HCT116 (cell line): ENCODE data around the gene MAP4. TPM values are rescaled to one million over a fixed set of nuclear protein-coding genes. Genes with fewer than 3 reads are reported as not detected.

ENCODE experiments used
- ATAC-seq: fragments of 200-7000 bp; cut with Tn5 transposase; 2 replicates; pipeline ENCODE4 v1.9.1; 2020; ENCODE audit warnings: mild to moderate bottlenecking, moderate library complexity
- BruUV-seq: library from RNA; stranded (reverse); fragments of 400-500 nt; replicated peaks from 2 replicates; lab custom pipeline; 2021; lab: Mats Ljungman, UMichigan
- CTCF ChIA-PET: fragments of 300-600 bp; sonication (Branson Sonifier 250); formaldehyde crosslinking; loops from one replicate; lab custom pipeline; 2021; ENCODE audit warnings: antibody characterized with exemption; lab: Charles Lee
- POLR2A ChIA-PET: fragments of 300-600, 350-600 bp; sonication (Branson Sonifier 250); formaldehyde crosslinking; loops from one replicate; lab custom pipeline; 2021; ENCODE audit warnings: antibody characterized with exemption; lab: Charles Lee
- RAD21 ChIA-PET, 2 experiments: fragments of 300-600 bp; sonication (Branson Sonifier 250); formaldehyde crosslinking; loops; one replicate each; lab custom pipeline; 2023; ENCODE audit warnings: low total read pairs in 2 of 2; ENCODE audit not compliant: uncharacterized antibody in 2 of 2, unreplicated experiment in 2 of 2, low non-redundant PET in 1 of 2; lab: Charles Lee
- DNase-seq: peaks from one replicate; pipeline ENCODE4 v3.0.0-alpha.2; 2010; ENCODE audit warnings: low read depth, low spot score
- H2AFZ ChIP-seq: fragments of 200-600 bp; shearing (Covaris generic), sonication (generic); 2 replicates; pipeline ENCODE4 v1.6.1; 2017; ENCODE audit warnings: low read depth, mixed run types, mixed read lengths, antibody characterized with exemption, low read length; ENCODE audit not compliant: poor library complexity, severe bottlenecking
- H3K27ac ChIP-seq: 2 replicates; pipeline ENCODE4 v1.5.1; 2012; ENCODE audit warnings: low read depth, low read length
- H3K27me3 ChIP-seq: fragments of 200-600 bp; sonication (generic); 2 replicates; pipeline ENCODE4 v1.6.1; 2016; ENCODE audit warnings: mixed run types, low read length, mixed read lengths; ENCODE audit not compliant: insufficient read depth
- H3K36me3 ChIP-seq, 2 experiments: fragments of 200-500 bp in 1 of 2; fragments of 200-600 bp in 1 of 2; sonication (Bioruptor generic) in 1 of 2; sonication (generic) in 1 of 2; 2 replicates each; pipeline versions ENCODE4 v1.5.1 to v1.6.1; 2014 to 2016; ENCODE audit warnings: low read length in 2 of 2, inconsistent platforms in 1 of 2, mixed read lengths in 1 of 2, mixed run types in 1 of 2; ENCODE audit not compliant: insufficient read depth in 2 of 2, control insufficient read depth in 1 of 2
- H3K4me1 ChIP-seq, 2 experiments: fragments of 200-600 bp in 1 of 2; sonication (generic) in 1 of 2; 2 replicates each; pipeline versions ENCODE4 v1.5.1 to v1.6.1; 2012 to 2017; ENCODE audit warnings: low read length in 2 of 2, inconsistent platforms in 1 of 2, mild to moderate bottlenecking in 1 of 2, mixed read lengths in 1 of 2, mixed run types in 1 of 2, moderate library complexity in 1 of 2; ENCODE audit not compliant: insufficient read depth in 2 of 2, control insufficient read depth in 1 of 2
- H3K4me2 ChIP-seq: fragments of 200-600 bp; sonication (generic); 2 replicates; pipeline ENCODE4 v1.6.1; 2017; ENCODE audit warnings: mixed run types, low read length, mixed read lengths
- H3K4me3 ChIP-seq, 2 experiments: fragments of 200-600 bp in 1 of 2; sonication (generic) in 1 of 2; replicated peaks in 1 of 2; 2 replicates each; pipeline ENCODE4 v1.5.1; 2011 to 2016; ENCODE audit warnings: low read length in 2 of 2, control low read depth in 1 of 2, low read depth in 1 of 2, mild to moderate bottlenecking in 1 of 2, mixed read lengths in 1 of 2, mixed run types in 1 of 2
- H3K79me2 ChIP-seq: fragments of 200-600 bp; sonication (generic); 2 replicates; pipeline ENCODE4 v1.6.1; 2017; ENCODE audit warnings: mild to moderate bottlenecking, mixed run types, low read length, moderate library complexity, mixed read lengths; ENCODE audit not compliant: insufficient read depth
- H3K9ac ChIP-seq: fragments of 200-600 bp; sonication (generic); 2 replicates; pipeline ENCODE4 v1.6.1; 2016; ENCODE audit warnings: low read length, mixed read lengths
- H3K9me2 ChIP-seq: fragments of 200-600 bp; sonication (generic), shearing (Covaris generic); 2 replicates; pipeline ENCODE4 v1.6.1; 2017; ENCODE audit warnings: mixed run types, mild to moderate bottlenecking, moderate library complexity; ENCODE audit not compliant: insufficient read depth
- H3K9me3 ChIP-seq, 2 experiments: fragments of 200-500 bp in 1 of 2; fragments of 200-600 bp in 1 of 2; sonication (Bioruptor generic) in 1 of 2; sonication (generic) in 1 of 2; 2 replicates each; pipeline ENCODE4 v1.6.1; 2014 to 2017; ENCODE audit warnings: low read length in 2 of 2, mixed read lengths in 2 of 2, inconsistent platforms in 1 of 2, low read depth in 1 of 2, mild to moderate bottlenecking in 1 of 2, mixed run types in 1 of 2, moderate library complexity in 1 of 2; ENCODE audit not compliant: control insufficient read depth in 1 of 2, insufficient read depth in 1 of 2
- H4K20me1 ChIP-seq: fragments of 200-600 bp; sonication (generic), shearing (Covaris generic); 2 replicates; pipeline ENCODE4 v1.6.1; 2017; ENCODE audit warnings: mixed run types, mild to moderate bottlenecking, moderate library complexity; ENCODE audit not compliant: insufficient read depth
- CBX3 ChIP-seq: IDR thresholded peaks from 2 replicates; pipeline ENCODE4 v1.6.1; 2012; ENCODE audit warnings: low read depth
- CEBPB ChIP-seq: IDR thresholded peaks from 2 replicates; pipeline ENCODE4 v1.6.1; 2012; ENCODE audit warnings: low read depth
- EGR1 ChIP-seq: IDR thresholded peaks from 2 replicates; pipeline ENCODE4 v1.6.1; 2012; ENCODE audit warnings: low read depth
- ELF1 ChIP-seq: IDR thresholded peaks from 2 replicates; pipeline ENCODE4 v1.6.1; 2012; ENCODE audit warnings: low read depth, borderline replicate concordance
- EZH2phosphoT487 ChIP-seq: fragments of 200-600 bp; IDR thresholded peaks from 2 replicates; pipeline ENCODE4 v1.6.1; 2018; ENCODE audit warnings: antibody characterized with exemption, borderline replicate concordance
- JUND ChIP-seq: IDR thresholded peaks from 2 replicates; pipeline ENCODE4 v1.6.1; 2012
- POLR2A ChIP-seq: IDR thresholded peaks from 2 replicates; pipeline ENCODE4 v1.7.0; 2011; ENCODE audit warnings: borderline replicate concordance; ENCODE audit not compliant: insufficient read depth, insufficient read length; ENCODE audit errors: extremely low read depth
- POLR2AphosphoS5 ChIP-seq: IDR thresholded peaks from 2 replicates; pipeline ENCODE4 v1.6.1; 2011; ENCODE audit warnings: mild to moderate bottlenecking, low read depth, low read length, moderate library complexity
- RAD21 ChIP-seq: IDR thresholded peaks from 2 replicates; pipeline ENCODE4 v1.6.1; 2012; ENCODE audit warnings: low read depth, mild to moderate bottlenecking
- SIN3A ChIP-seq: IDR thresholded peaks from 2 replicates; pipeline ENCODE4 v1.6.1; 2012; ENCODE audit warnings: low read depth
- SP1 ChIP-seq: IDR thresholded peaks from 2 replicates; pipeline ENCODE4 v1.6.1; 2012; ENCODE audit warnings: low read depth
- SRF ChIP-seq: IDR thresholded peaks from 2 replicates; pipeline ENCODE4 v1.6.1; 2012; ENCODE audit warnings: low read depth
- TCF7L2 ChIP-seq: IDR thresholded peaks from 2 replicates; pipeline ENCODE4 v1.7.0; 2011; ENCODE audit warnings: borderline replicate concordance, inconsistent platforms; ENCODE audit not compliant: insufficient read depth, insufficient read length; ENCODE audit errors: extremely low read depth
- YY1 ChIP-seq: IDR thresholded peaks from 2 replicates; pipeline ENCODE4 v1.6.1; 2011; ENCODE audit warnings: low read length, low read depth, moderate library complexity, mild to moderate bottlenecking; ENCODE audit not compliant: insufficient replicate concordance; ENCODE audit errors: extremely low read depth
- ZFX ChIP-seq: fragments of 450-650 bp; IDR thresholded peaks from 2 replicates; pipeline ENCODE4 v1.6.1; 2017
- ZNF274 ChIP-seq: fragments of 200-500 bp; sonication (Bioruptor generic); IDR thresholded peaks from 2 replicates; pipeline ENCODE4 v1.6.1; 2014; ENCODE audit warnings: mild to moderate bottlenecking, low read depth, low read length, inconsistent platforms
- intact Hi-C: fragments of 100-400 bp; cut with micrococcal nuclease; formaldehyde crosslinking; loops from 2 replicates; pipeline ENCODE4 v1.10.0; 2022
- total RNA-seq: library from RNA; stranded (reverse); gene quantifications from one replicate; pipeline ENCODE4 v1.2.1, GENCODE V29; 2021; ENCODE audit not compliant: unreplicated experiment
- TF ChIP-seq, protein P1 (sequence below): IDR thresholded peaks from 2 replicates; pipeline ENCODE4 v1.6.1; 2012
- TF ChIP-seq, protein P2 (sequence below), 3 experiments: fragments of 200-600 bp in 1 of 3; sonication (generic) in 1 of 3; IDR thresholded peaks in 2 of 3; conservative IDR thresholded peaks in 1 of 3; 2 replicates each; pipeline ENCODE4 v1.5.1; 2012 to 2017; ENCODE audit warnings: low read depth in 2 of 3, low read length in 2 of 3, antibody characterized with exemption in 1 of 3, borderline replicate concordance in 1 of 3, control low read depth in 1 of 3, mild to moderate bottlenecking in 1 of 3, mixed read lengths in 1 of 3, mixed run types in 1 of 3, moderate library complexity in 1 of 3; ENCODE audit not compliant: insufficient read depth in 1 of 3
- TF ChIP-seq, protein P3 (sequence below): IDR thresholded peaks from 2 replicates; pipeline ENCODE4 v1.6.1; 2012

The MAP4 gene
- total RNA-seq, 1 experiment from 2014 or later = 200 TPM

- Histone ChIP-seq H3K9me3 (no peaks in the 10 kb centered on the region), H3K79me2 (0 out of 2 replicates have a peak, but pooled peaks cover 6% of the 10 kb centered on the region), H3K36me3 (no peaks in the 10 kb centered on the region; a peak in 1 of 4 replicates), H2AFZ (no peak overlapping the region), H3K27ac (no peak overlapping the region), H3K4me1 (no peaks in the 10 kb centered on the region), H3K4me2 (no peak overlapping the region), H3K4me3 (no peak overlapping the region), H3K27me3 (no peaks in the 10 kb centered on the region), H3K9me2 (no peaks in the 10 kb centered on the region), H3K9ac (no peak overlapping the region), H4K20me1 (no peaks in the 10 kb centered on the region)
- ChIA-PET POLR2A (no interaction called here), RAD21 (no interaction called here), CTCF (no interaction called here)
- ATAC-seq (no peak), DNase-seq (no peak)
- BruUV-seq = no TSS peak
- TF ChIP-seq TCF7L2 (no peak), ZFX (no peak), SIN3A (no peak), RAD21 (no peak), SRF (no peak), CBX3 (no peak), EZH2phosphoT487 (no peak), POLR2AphosphoS5 (no peak), ZNF274 (no peak), JUND (no peak), POLR2A (no peak), ELF1 (no peak), SP1 (no peak), CEBPB (no peak), EGR1 (no peak), YY1 (no peak)
- TF ChIP-seq, protein P1, sequence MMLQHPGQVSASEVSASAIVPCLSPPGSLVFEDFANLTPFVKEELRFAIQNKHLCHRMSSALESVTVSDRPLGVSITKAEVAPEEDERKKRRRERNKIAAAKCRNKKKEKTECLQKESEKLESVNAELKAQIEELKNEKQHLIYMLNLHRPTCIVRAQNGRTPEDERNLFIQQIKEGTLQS = no peak
- TF ChIP-seq, protein P2, sequence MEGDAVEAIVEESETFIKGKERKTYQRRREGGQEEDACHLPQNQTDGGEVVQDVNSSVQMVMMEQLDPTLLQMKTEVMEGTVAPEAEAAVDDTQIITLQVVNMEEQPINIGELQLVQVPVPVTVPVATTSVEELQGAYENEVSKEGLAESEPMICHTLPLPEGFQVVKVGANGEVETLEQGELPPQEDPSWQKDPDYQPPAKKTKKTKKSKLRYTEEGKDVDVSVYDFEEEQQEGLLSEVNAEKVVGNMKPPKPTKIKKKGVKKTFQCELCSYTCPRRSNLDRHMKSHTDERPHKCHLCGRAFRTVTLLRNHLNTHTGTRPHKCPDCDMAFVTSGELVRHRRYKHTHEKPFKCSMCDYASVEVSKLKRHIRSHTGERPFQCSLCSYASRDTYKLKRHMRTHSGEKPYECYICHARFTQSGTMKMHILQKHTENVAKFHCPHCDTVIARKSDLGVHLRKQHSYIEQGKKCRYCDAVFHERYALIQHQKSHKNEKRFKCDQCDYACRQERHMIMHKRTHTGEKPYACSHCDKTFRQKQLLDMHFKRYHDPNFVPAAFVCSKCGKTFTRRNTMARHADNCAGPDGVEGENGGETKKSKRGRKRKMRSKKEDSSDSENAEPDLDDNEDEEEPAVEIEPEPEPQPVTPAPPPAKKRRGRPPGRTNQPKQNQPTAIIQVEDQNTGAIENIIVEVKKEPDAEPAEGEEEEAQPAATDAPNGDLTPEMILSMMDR (IDR thresholded peaks at IDR 0.05 in 2 of 3, conservative IDR thresholded peaks at IDR 0.05 in 1 of 3; ENCODE audit: borderline replicate concordance in 1 of 3, insufficient read depth in 1 of 3, low read depth in 2 of 3, low read length in 2 of 3) = no peak
- TF ChIP-seq, protein P3, sequence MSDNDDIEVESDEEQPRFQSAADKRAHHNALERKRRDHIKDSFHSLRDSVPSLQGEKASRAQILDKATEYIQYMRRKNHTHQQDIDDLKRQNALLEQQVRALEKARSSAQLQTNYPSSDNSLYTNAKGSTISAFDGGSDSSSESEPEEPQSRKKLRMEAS = no peak
- intact Hi-C loops = no loop called here
Measured at GRCh38 chr3:47901280-47901833, 114.9 kb downstream of the MAP4 start.
